GM21576 (cell line): ENCODE results near the gene ZNF565.
"Not testable (repeated sequence)": the region's sequence is repeated elsewhere in the genome, so short reads cannot be mapped to it uniquely, and the experiment has no call there.

Source experiments
- ATAC-seq: cut with Tn5 transposase; IDR thresholded peaks from one replicate; pipeline ENCODE4 v1.9.1; 2021; ENCODE audit warnings: mild to moderate bottlenecking, moderate library complexity; ENCODE audit not compliant: unreplicated experiment

The ZNF565 gene

GRCh38 chr19:36152019-36152351 lies 62.5 kb downstream of the ZNF565 start:
- no peak for ATAC-seq

GRCh38 chr19:36151144-36152018 lies 63.1 kb downstream of the ZNF565 start:
- no peak for ATAC-seq

GRCh38 chr19:36150586-36150985 lies 63.9 kb downstream of the ZNF565 start:
- ATAC-seq = no peak

GRCh38 chr19:36149673-36150406 lies 64.6 kb downstream of the ZNF565 start:
- no peak for ATAC-seq

GRCh38 chr19:36144624-36145023 lies 69.8 kb downstream of the ZNF565 start:
- ATAC-seq = no peak

GRCh38 chr19:36142496-36142895 lies 72.0 kb downstream of the ZNF565 start:
- ATAC-seq = no peak

- ATAC-seq = no peak
Measured at GRCh38 chr19:36142046-36142445, 72.4 kb downstream of the ZNF565 start.

GRCh38 chr19:36141039-36141927 lies 73.2 kb downstream of the ZNF565 start:
- peak; percentile 46 for ATAC-seq

- ATAC-seq = no peak
Measured at GRCh38 chr19:36140304-36141038, 74.0 kb downstream of the ZNF565 start.

- ATAC-seq = peak; percentile 80
Measured at GRCh38 chr19:36139473-36140303, 74.8 kb downstream of the ZNF565 start, which contains the start of gene CAPNS1. Gene CAPNS1 (plus strand): TSS chr19:36140066. CDS start chr19:36141012, 946 bp downstream.

- no peak for ATAC-seq
Measured at GRCh38 chr19:36139120-36139472, 75.4 kb downstream of the ZNF565 start.

- ATAC-seq = no peak
Measured at GRCh38 chr19:36136964-36137686, 77.3 kb downstream of the ZNF565 start.

- ATAC-seq = not testable (repeated sequence)
Measured at GRCh38 chr19:36134867-36135266, 79.6 kb downstream of the ZNF565 start.
